ENCODE data around the gene ACO2. TPM values are rescaled to one million over a fixed set of nuclear protein-coding genes. Genes with fewer than 3 reads are reported as not detected.

ACO2 gene
- total and polyA plus RNA-seq, 2 of the 13 experiments (the other 11 are each of a cell fraction or from before 2014, with no cell fraction given): 19.2 to 45.6 TPM

GRCh38 chr22:41448189-41448808 lies 20.6 kb upstream of the ACO2 start (continued):
- TF ChIP-seq, protein P1, sequence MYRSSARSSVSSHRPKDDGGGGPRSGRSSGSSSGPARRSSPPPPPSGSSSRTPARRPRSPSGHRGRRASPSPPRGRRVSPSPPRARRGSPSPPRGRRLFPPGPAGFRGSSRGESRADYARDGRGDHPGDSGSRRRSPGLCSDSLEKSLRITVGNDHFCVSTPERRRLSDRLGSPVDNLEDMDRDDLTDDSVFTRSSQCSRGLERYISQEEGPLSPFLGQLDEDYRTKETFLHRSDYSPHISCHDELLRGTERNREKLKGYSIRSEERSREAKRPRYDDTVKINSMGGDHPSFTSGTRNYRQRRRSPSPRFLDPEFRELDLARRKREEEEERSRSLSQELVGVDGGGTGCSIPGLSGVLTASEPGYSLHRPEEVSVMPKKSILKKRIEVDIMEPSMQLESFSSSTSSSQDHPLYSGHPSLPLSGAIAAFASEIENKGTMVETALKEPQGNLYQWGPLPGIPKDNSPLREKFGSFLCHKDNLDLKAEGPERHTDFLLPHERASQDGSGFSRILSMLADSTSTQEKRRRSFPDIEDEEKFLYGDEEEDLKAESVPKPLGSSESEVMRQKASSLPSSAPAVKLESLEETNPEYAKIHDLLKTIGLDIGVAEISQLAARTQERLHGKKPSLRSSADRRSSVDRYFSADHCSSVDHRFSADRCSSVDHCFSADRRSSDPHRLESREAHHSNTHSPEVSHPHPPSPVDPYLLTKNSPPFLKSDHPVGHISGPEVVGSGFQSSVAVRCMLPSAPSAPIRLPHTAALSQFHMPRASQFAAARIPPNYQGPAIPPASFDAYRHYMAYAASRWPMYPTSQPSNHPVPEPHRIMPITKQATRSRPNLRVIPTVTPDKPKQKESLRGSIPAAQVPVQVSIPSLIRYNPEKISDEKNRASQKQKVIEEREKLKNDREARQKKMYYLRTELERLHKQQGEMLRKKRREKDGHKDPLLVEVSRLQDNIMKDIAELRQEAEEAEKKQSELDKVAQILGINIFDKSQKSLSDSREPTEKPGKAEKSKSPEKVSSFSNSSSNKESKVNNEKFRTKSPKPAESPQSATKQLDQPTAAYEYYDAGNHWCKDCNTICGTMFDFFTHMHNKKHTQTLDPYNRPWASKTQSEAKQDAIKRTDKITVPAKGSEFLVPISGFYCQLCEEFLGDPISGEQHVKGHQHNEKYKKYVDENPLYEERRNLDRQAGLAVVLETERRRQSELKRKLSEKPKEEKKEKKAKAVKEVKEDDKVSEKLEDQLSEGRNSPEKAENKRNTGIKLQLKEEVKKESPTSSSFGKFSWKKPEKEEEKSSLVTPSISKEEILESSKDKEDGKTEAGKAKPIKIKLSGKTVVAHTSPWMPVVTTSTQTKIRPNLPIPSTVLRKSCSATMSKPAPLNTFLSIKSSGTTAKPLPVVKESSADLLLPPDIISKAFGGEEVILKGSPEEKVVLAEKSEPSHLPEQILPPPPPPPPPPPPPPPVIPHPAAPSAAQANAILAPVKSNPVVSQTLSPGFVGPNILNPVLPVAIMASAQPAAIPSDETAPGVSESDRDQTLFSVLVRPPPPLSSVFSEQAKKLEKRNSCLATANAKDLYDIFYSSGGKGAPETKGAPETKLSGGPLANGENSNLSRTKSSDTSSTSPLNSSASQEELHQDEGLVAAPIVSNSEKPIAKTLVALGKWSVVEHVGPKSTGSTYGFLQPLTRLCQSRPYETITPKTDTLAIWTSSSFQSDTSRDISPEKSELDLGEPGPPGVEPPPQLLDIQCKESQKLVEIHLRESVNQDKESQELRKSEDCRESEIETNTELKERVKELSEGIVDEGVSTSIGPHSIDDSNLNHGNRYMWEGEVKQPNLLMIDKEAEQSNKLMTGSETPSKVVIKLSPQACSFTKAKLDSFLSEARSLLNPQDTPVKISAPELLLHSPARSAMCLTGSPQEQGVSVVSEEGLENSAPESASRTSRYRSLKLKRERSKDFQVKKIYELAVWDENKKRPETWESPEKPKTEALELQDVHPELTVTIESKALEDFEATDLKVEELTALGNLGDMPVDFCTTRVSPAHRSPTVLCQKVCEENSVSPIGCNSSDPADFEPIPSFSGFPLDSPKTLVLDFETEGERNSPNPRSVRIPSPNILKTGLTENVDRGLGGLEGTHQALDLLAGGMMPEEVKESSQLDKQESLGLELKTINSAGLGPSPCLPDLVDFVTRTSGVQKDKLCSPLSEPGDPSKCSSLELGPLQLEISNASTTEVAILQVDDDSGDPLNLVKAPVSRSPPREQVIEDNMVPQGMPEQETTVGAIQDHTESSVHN (CRISPR knock-in tag; IDR thresholded peaks at IDR 0.05): no peak
- peak; percentile 87 for TF ChIP-seq ZNF331 (CRISPR knock-in tag; IDR thresholded peaks at IDR 0.05)
- peak; percentile 56 for TF ChIP-seq TFE3 (CRISPR knock-in tag; IDR thresholded peaks at IDR 0.05)
- TF ChIP-seq ZZZ3 (CRISPR knock-in tag; IDR thresholded peaks at IDR 0.05; ENCODE audit: borderline replicate concordance): no peak
- TF ChIP-seq HNF4A (CRISPR knock-in tag; IDR thresholded peaks at IDR 0.05): peak; percentile 81
- peak; percentile 48 for TF ChIP-seq TEAD3 (CRISPR knock-in tag; optimal IDR thresholded peaks at IDR 0.05; ENCODE audit: borderline replicate concordance)
- no peak for TF ChIP-seq SMAD9 (CRISPR knock-in tag; IDR thresholded peaks at IDR 0.05)
- TF ChIP-seq IKZF5 (CRISPR knock-in tag; IDR thresholded peaks at IDR 0.05): peak; percentile 71
- no peak; the same call in 1 of the 2 replicates for TF ChIP-seq MXD4 (CRISPR knock-in tag; IDR thresholded peaks at IDR 0.05)
- TF ChIP-seq ZBTB34 (CRISPR knock-in tag; IDR thresholded peaks at IDR 0.05): no peak
- peak; percentile 61 for TF ChIP-seq PRPF4 (IDR thresholded peaks at IDR 0.05; ENCODE audit: low read depth, low read length, poor library complexity, severe bottlenecking)
- no peak; the same call in 1 of the 2 replicates for TF ChIP-seq RAD21 (CRISPR knock-in tag; IDR thresholded peaks at IDR 0.05)
- peak; percentile 75; the same call in 1 of the 3 replicates for TF ChIP-seq MXI1 (IDR thresholded peaks at IDR 0.05; ENCODE audit: borderline replicate concordance, low read depth, low read length)
- no peak for TF ChIP-seq ZNF878 (CRISPR knock-in tag; IDR thresholded peaks at IDR 0.05)
- TF ChIP-seq ZBTB49 (CRISPR knock-in tag; IDR thresholded peaks at IDR 0.05; ENCODE audit: borderline replicate concordance): no peak

Data from HepG2 (cell line).